Activated CD4-positive, alpha-beta T cell treated with anti-CD3 and anti-CD28 coated beads, Interleukin-2, amount 50 U/mL, for 48 hours (primary cell): ENCODE measurements around the gene JAZF1.
A peak's percentile ranks its signal among the peaks of the same experiment; 100 is the strongest.

ENCODE experiments used
- DNase-seq, 2 experiments: peaks; one replicate each; pipeline ENCODE4 v3.0.0-alpha.2; 2020

Gene JAZF1

GRCh38 chr7:27793780-27794179 lies 386.8 kb downstream of the JAZF1 start:
- no peak for DNase-seq

GRCh38 chr7:27788437-27788836 lies 392.2 kb downstream of the JAZF1 start:
- no peak for DNase-seq

- peak in 1 of 2 experiments; percentile 11 for DNase-seq
Measured at GRCh38 chr7:27784399-27785053, 396.1 kb downstream of the JAZF1 start.

GRCh38 chr7:27782849-27783248 lies 397.7 kb downstream of the JAZF1 start:
- no peak for DNase-seq

- no peak for DNase-seq
Measured at GRCh38 chr7:27781188-27781587, 399.4 kb downstream of the JAZF1 start.
